Esophagus (tissue), 2 donors: ENCODE data around the gene LRRC4. TPM values are rescaled to one million over a fixed set of nuclear protein-coding genes. Genes with fewer than 3 reads are reported as not detected.

Source experiments
- H3K27ac ChIP-seq, 2 donors: one replicate each; pipeline ENCODE4 v1.5.1; 2013; ENCODE audit warnings: low read depth in 2 of 2, mild to moderate bottlenecking in 2 of 2, inconsistent platforms in 1 of 2, low read length in 1 of 2, moderate library complexity in 1 of 2
- H3K27me3 ChIP-seq, 2 donors: one replicate each; pipeline ENCODE4 v1.6.1; 2013; ENCODE audit warnings: low read length in 2 of 2, control low read depth in 1 of 2, mild to moderate bottlenecking in 1 of 2; ENCODE audit not compliant: insufficient read depth in 2 of 2, control insufficient read depth in 1 of 2
- H3K36me3 ChIP-seq, 2 donors: one replicate each; pipeline ENCODE4 v1.6.1; 2013; ENCODE audit warnings: low read length in 1 of 2; ENCODE audit not compliant: control insufficient read depth in 2 of 2, insufficient read depth in 2 of 2
- H3K4me1 ChIP-seq, 2 donors: one replicate each; pipeline ENCODE4 v1.6.1; 2013; ENCODE audit warnings: low read length in 1 of 2; ENCODE audit not compliant: control insufficient read depth in 2 of 2, insufficient read depth in 2 of 2
- H3K4me3 ChIP-seq, 2 donors: one replicate each; pipeline ENCODE4 v1.5.1; 2013; ENCODE audit warnings: low read length in 2 of 2, mild to moderate bottlenecking in 2 of 2, low read depth in 1 of 2, moderate library complexity in 1 of 2
- H3K9me3 ChIP-seq, 2 donors: one replicate each; pipeline ENCODE4 v1.6.1; 2013; ENCODE audit warnings: mild to moderate bottlenecking in 2 of 2, low read depth in 1 of 2, low read length in 1 of 2, moderate library complexity in 1 of 2; ENCODE audit not compliant: control insufficient read depth in 2 of 2, insufficient read depth in 1 of 2
- WGBS, 2 donors: extraction: QIAGEN DNeasy Blood & Tissue Kit; methylation state at CpG; one replicate each; pipeline ENCODE4 v1.1.7; 2013; 5-methylcytosine and 5-hydroxymethylcytosine counted together
- polyA plus RNA-seq, 2 donors: library from polyadenylated mRNA; stranded (reverse); fragments of 200-250 nt; gene quantifications; one replicate each; pipeline ENCODE4 v1.2.3, GENCODE V29; 2013
- donor health status: healthy with polysubstance abuse.
- donor health status: Bipolar disorder and iron deficiency.

The LRRC4 gene
- polyA plus RNA-seq, 2 donors: 1.9 to 2.1 TPM

DNA sequence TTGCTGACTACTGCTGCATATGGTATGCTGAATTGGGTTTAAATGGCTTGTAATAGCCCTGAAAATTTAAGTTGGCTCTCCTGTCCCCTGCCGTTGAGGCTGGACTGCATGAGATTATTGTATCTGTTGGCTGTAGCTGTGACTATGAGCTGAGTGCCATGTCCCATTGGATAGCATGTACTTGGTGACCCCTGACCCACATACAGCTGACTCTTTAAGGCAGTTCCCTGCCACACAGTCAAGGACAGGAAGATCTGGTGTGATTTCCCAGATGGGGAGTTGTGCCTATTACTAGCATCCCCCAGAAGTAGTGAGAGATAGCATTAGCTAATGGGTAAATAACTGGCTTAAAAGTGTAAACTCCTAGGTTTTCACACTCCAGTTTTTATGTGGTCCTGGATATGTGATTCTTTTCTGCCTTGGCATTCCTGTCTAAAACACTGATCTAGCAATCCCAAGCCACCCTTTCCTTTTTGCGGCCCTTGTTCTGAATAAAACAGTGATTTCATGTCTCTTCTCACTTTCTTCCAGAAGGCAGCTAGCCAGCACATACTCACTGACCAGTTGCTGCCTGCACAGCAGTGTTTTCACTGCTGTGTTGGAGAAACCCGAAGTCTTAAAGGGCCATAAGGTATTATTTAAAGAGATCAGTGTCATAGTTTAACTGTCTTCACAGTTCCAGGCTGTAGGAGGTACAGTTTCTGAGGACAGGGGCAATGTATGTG, 35.9 kb downstream of the LRRC4 start:
- Histone ChIP-seq H3K4me1 (no peaks in the 10 kb centered on the region), H3K27ac (no peak overlapping the region), H3K36me3 (peaks cover 3 to 14% of the 10 kb centered on the region in 2 donors), H3K4me3 (no peak overlapping the region), H3K9me3 (no peaks in the 10 kb centered on the region), H3K27me3 (no peaks in the 10 kb centered on the region)
- WGBS, 2 donors: 54 to 62% methylated on average over 3 of the region's 3 CpGs

DNA sequence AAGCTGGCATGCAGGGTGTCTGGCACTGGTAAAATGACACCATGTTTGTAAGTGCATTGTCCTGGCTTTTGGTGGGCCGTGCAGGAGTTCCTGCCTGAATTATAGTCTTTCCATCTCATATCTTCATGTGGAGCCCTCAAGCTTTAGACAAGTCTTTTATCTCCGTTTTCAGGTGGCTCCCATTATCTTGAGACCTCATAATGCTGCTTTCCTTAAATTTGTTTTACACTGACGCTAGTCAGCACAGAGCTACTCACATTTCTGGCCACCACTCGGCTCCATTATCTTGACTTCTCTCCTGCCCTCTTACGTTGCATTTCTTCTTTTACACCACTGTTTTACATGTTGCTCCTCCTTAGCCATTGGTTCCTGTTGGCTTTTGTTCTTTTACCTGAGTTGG, 37.2 kb downstream of the LRRC4 start:
- Histone ChIP-seq H3K4me1 (no peaks in the 10 kb centered on the region), H3K4me3 (no peak overlapping the region), H3K27ac (no peak overlapping the region), H3K27me3 (no peaks in the 10 kb centered on the region), H3K36me3 (peaks cover 3 to 13% of the 10 kb centered on the region in 2 donors), H3K9me3 (no peaks in the 10 kb centered on the region)
- WGBS, 2 donors: 95 to 96% methylated on average over 5 of the region's 5 CpGs

DNA sequence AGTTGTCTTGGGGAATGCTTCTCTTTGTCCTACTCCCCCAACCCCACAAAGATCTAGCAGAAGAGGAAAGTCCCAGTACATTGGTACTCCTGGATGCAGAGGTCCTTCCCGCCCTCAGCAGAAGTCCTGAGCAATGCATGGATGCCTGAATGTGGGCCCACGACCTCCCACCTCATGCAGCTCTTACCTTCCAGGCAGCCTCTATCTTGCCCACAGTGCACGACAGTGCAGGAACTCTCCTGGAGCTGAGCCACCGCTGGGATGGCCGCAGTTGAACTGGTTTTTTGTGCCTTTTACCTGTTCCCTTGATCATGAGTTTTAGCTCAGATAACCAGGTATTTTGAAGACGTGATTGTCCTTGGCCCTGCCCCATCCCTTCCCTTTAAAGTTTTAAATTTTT, 37.9 kb downstream of the LRRC4 start:
- 92 to 93% methylated on average over 6 of the region's 6 CpGs for WGBS, 2 donors
- Histone ChIP-seq H3K36me3 (peaks cover 3 to 13% of the 10 kb centered on the region in 2 donors), H3K9me3 (no peaks in the 10 kb centered on the region), H3K27me3 (no peaks in the 10 kb centered on the region), H3K4me3 (no peak overlapping the region), H3K27ac (no peak overlapping the region), H3K4me1 (no peaks in the 10 kb centered on the region)

DNA sequence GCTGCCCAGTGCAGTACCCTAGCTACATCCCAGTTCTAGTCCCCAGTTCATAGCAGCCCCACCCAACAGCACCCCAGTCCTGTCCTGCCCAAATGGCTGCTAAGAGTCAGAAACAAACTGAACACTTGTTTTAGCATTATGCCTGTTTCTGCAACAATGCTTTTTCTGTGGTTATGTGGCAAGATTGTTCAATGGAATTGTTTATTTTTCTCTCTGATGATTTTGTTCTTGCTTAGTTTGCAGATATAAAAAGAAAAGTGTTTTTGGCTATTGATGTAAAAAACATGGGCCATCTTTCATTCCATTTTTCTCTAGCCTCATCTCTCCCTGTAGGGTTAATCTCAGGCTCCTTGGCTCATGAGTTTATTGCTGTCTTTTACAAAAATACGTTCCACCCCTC, 42.5 kb downstream of the LRRC4 start:
- Histone ChIP-seq H3K27ac (no peak overlapping the region), H3K4me3 (no peak overlapping the region), H3K9me3 (no peaks in the 10 kb centered on the region), H3K27me3 (no peaks in the 10 kb centered on the region), H3K36me3 (peaks cover 4 to 7% of the 10 kb centered on the region in 2 donors), H3K4me1 (no peaks in the 10 kb centered on the region)
- 73 to 78% methylated on average over 1 of the region's 1 CpG for WGBS, 2 donors

DNA sequence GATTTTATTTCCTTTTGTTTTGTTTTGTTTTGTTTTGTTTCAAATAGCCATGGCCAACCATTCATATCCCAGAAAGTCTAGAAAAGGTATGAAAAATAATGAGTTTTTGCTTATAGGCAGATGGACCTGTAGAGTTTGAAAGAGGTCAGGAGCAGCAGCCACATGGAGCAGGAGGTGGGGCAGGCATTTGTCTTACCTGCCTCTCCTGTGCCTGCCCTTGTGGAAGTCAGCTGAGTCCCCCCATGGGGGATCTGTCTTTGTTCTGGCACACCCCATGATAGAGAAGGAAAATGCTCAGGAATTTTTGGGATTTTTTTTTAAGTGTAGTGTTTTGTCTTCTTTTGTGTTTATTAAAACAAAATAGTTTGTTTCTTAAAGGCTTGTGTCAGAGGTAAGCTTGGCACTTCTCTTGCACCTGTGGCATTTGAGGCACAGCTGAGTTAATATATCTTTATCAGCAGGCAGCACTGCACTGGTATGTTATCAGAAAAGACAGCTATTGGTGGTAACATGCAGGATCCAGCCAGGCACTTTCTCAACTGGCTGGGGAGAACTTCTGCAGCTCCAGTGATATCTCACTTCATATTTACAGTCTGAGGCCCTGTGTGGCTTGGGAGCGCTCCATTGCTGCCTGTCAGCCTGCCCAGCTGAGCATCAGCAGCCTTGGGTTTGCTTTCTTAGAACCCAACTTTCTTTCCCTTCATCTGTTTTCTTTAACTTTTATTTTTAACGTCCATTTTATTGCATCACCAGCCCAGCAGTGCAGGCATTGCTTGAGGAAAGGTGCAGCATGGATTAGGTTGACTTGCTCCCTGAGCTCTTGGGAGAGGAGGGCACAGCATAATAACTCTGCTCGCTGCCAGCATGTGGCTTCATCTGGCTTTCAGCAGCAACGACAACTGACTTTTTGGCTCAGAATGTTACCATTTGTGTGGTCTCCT, 44.4 kb downstream of the LRRC4 start:
- Histone ChIP-seq H3K4me1 (no peaks in the 10 kb centered on the region), H3K4me3 (no peak overlapping the region), H3K27me3 (no peaks in the 10 kb centered on the region), H3K9me3 (no peaks in the 10 kb centered on the region), H3K36me3 (peaks cover 2 to 5% of the 10 kb centered on the region in 2 donors), H3K27ac (no peak overlapping the region)
- WGBS, 2 donors: 58 to 73% methylated on average over 4 of the region's 4 CpGs

DNA sequence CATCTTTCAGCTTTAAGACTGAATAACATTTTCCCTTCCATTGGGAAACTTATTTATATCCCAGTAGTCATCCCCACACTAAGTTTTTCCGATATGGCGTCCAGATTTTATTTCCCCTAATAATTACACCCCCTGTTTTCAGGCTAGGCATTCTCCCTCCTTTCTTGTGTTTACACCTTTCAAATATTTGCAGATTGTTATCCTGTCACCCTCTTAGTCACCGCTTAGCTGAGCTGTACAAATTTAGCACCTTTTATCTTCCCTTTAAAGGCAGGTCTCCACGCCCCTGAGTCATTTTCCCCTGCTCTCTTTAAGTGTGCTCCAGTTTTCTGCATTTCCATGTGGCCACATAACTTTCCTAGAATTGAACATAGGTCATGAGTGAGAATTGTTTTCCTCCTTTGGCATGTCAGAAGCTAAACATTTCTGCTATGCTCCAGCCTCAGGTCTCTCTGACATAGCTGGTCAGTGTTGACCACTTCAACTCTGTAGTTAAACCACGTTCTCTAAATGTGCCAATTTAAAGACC, 47.4 kb downstream of the LRRC4 start:
- Histone ChIP-seq H3K36me3 (peaks cover 0 to 2% of the 10 kb centered on the region in 2 donors), H3K9me3 (peaks cover 0 to 2% of the 10 kb centered on the region in 2 donors), H3K27ac (no peak overlapping the region), H3K4me3 (no peak overlapping the region), H3K4me1 (peaks cover 0 to 2% of the 10 kb centered on the region in 2 donors), H3K27me3 (no peaks in the 10 kb centered on the region)
- 74% methylated on average over 5 of the region's 5 CpGs for WGBS, 2 donors

DNA sequence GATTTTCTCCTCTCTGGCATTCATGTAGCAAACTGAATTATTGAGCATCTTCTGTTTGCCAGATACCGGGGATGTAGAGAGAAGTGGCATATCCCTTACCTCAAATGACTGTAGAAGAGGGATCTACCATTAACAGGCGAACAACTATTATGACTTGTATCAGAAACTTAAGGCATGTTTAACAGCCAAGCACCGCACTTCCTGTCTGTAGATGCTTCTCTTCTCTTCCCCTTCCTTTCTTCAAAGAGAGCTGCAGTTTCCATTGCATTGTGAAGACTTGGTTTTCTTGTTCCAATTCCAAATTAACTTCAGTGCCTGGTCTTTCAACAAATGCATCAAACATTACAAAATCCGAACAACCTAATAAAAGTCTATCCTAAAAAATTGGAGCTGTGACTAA, 49.3 kb downstream of the LRRC4 start:
- Histone ChIP-seq H3K9me3 (peaks cover 0 to 5% of the 10 kb centered on the region in 2 donors), H3K4me3 (no peak overlapping the region), H3K27ac (no peak overlapping the region), H3K36me3 (peaks cover 0 to 7% of the 10 kb centered on the region in 2 donors), H3K27me3 (no peaks in the 10 kb centered on the region), H3K4me1 (peaks cover 0 to 2% of the 10 kb centered on the region in 2 donors)
- WGBS, 2 donors: 95 to 96% methylated on average over 4 of the region's 4 CpGs

DNA sequence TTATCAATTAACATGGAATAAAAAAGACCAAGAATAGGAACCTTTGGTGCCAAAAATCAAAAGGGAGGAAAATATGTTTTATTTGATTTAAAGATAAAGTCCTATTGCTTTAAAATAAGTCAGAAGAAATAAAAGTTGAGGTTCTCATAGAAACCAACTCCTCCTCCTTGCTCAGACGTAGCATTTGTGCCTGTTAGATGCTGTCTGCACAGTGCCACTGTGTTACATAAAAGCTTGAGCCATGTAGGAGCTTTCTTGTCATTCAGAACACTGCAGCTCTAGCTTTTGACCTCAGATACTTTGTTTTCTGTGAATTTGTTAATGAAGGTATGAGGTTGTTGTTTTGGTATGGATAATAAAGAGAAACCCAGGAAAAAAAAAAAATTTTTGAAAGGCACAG, 50.3 kb downstream of the LRRC4 start:
- Histone ChIP-seq H3K36me3 (peaks cover 3 to 10% of the 10 kb centered on the region in 2 donors), H3K4me3 (no peak overlapping the region), H3K9me3 (peaks cover 0 to 5% of the 10 kb centered on the region in 2 donors), H3K27ac (no peak overlapping the region), H3K27me3 (no peaks in the 10 kb centered on the region), H3K4me1 (peaks cover 0 to 5% of the 10 kb centered on the region in 2 donors)
- 88 to 93% methylated on average over 1 of the region's 1 CpG for WGBS, 2 donors

DNA sequence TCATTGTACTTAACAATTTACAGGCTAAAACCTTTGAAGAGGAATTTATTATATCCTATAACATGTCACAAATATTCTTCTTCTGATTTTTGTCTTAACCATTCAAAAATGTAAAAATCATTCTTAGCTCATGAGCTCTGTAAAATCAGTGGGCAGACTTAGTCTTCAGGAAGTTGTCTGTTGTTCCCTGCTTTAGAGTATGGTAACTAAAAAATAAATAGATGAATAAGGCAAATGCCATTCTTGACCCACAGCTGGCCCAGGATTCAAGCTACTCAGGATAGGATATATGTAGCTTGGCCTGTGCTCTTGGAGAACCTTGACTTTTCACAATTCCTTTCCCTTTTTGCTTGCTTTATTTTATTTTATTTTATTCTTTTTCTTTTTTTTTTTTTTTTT, 51.5 kb downstream of the LRRC4 start:
- H3K27me3 ChIP-seq: no peaks in the 10 kb centered on the region
- peaks cover 0 to 9% of the 10 kb centered on the region in 2 donors for H3K4me1 ChIP-seq
- peaks cover 3 to 10% of the 10 kb centered on the region in 2 donors for H3K36me3 ChIP-seq
- no peak overlapping the region for H3K4me3 ChIP-seq
- H3K27ac ChIP-seq: no peak overlapping the region
- peaks cover 0 to 5% of the 10 kb centered on the region in 2 donors for H3K9me3 ChIP-seq
